H1 (cell line): ENCODE data around the gene PPARA. TPM values are rescaled to one million over a fixed set of nuclear protein-coding genes. Genes with fewer than 3 reads are reported as not detected.

Source experiments
- CTCF ChIA-PET: fragments of 300-600 bp; sonication (Branson Sonifier 250); formaldehyde crosslinking; loops from one replicate; lab custom pipeline; 2021; ENCODE audit not compliant: partially characterized antibody; lab: Charles Lee
- POLR2A ChIA-PET: fragments of 300-600 bp; sonication (Branson Sonifier 250); formaldehyde crosslinking; loops from one replicate; lab custom pipeline; 2021; ENCODE audit warnings: inconsistent platforms; ENCODE audit not compliant: partially characterized antibody; lab: Charles Lee
- DNase-seq, 2 experiments: peaks; one replicate each; pipeline versions ENCODE4 v3.0.0 to v3.0.0-alpha.2; 2010 to 2022; ENCODE audit warnings: low spot score in 2 of 2, low read depth in 1 of 2, mixed read lengths in 1 of 2
- FAIRE-seq: peaks from 2 replicates; lab custom pipeline; 2011; peaks lifted over from hg19 to GRCh38; lab: Jason Lieb, UNC
- H2AFZ ChIP-seq: 2 replicates; pipeline ENCODE4 v1.8.1; 2012; ENCODE audit warnings: low read length, inconsistent platforms
- H2AK5ac ChIP-seq: 2 replicates; pipeline ENCODE4 v1.6.1; 2013; ENCODE audit warnings: low read depth, low read length
- H2BK120ac ChIP-seq: replicated peaks from 2 replicates; pipeline ENCODE3; 2013; ENCODE audit warnings: low read depth, low read length, inconsistent platforms
- H2BK12ac ChIP-seq: 2 replicates; pipeline ENCODE4 v1.6.1; 2013; ENCODE audit warnings: low read depth, low read length
- H2BK15ac ChIP-seq: 2 replicates; pipeline ENCODE4 v1.6.1; 2013; ENCODE audit warnings: low read length
- H2BK20ac ChIP-seq: 2 replicates; pipeline ENCODE4 v1.6.1; 2013; ENCODE audit warnings: low read length
- H2BK5ac ChIP-seq: 2 replicates; pipeline ENCODE4 v1.6.1; 2013; ENCODE audit warnings: low read depth, low read length
- H3K14ac ChIP-seq: 2 replicates; pipeline ENCODE4 v1.6.1; 2013; ENCODE audit warnings: inconsistent platforms; ENCODE audit not compliant: insufficient read length
- H3K18ac ChIP-seq: 2 replicates; pipeline ENCODE4 v1.6.1; 2013; ENCODE audit warnings: low read length; ENCODE audit errors: extremely low read depth
- H3K23ac ChIP-seq: 2 replicates; pipeline ENCODE4 v1.6.1; 2013; ENCODE audit warnings: inconsistent platforms; ENCODE audit not compliant: insufficient read length
- H3K23me2 ChIP-seq: 2 replicates; pipeline ENCODE4 v1.6.1; 2013; ENCODE audit warnings: low read depth, low read length
- H3K27ac ChIP-seq: 2 replicates; pipeline ENCODE4 v1.6.1; 2011; ENCODE audit warnings: low read depth, low read length, inconsistent platforms
- H3K27me3 ChIP-seq, 4 experiments: replicated peaks in 1 of 4; 1 replicate in 1 of 4; 2 replicates in 3 of 4; pipeline versions ENCODE4 v1.6.1 to v1.8.1; 2011 to 2013; ENCODE audit warnings: low read length in 3 of 4, mild to moderate bottlenecking in 3 of 4, inconsistent platforms in 2 of 4, mixed read lengths in 2 of 4, moderate library complexity in 1 of 4; ENCODE audit not compliant: control insufficient read depth in 3 of 4, insufficient read depth in 3 of 4; ENCODE audit errors: extremely low read depth in 1 of 4
- H3K36me3 ChIP-seq, 4 experiments: 2 replicates each; pipeline versions ENCODE4 v1.6.1 to v1.8.1; 2011 to 2013; ENCODE audit warnings: mild to moderate bottlenecking in 4 of 4, low read length in 3 of 4, moderate library complexity in 2 of 4, control low read depth in 1 of 4, inconsistent platforms in 1 of 4; ENCODE audit not compliant: insufficient read depth in 4 of 4, control insufficient read depth in 2 of 4
- H3K4ac ChIP-seq: replicated peaks from 2 replicates; pipeline ENCODE3; 2013; ENCODE audit warnings: low read length, low read depth, mixed read lengths, inconsistent platforms; ENCODE audit not compliant: insufficient read length
- H3K4me1 ChIP-seq, 4 experiments: replicated peaks in 1 of 4; 1 replicate in 1 of 4; 2 replicates in 3 of 4; pipeline versions ENCODE4 v1.6.1 to v1.8.1; 2011 to 2013; ENCODE audit warnings: low read length in 3 of 4, inconsistent platforms in 2 of 4, mixed read lengths in 1 of 4; ENCODE audit not compliant: insufficient read depth in 4 of 4, control insufficient read depth in 3 of 4
- H3K4me2 ChIP-seq, 2 experiments: 2 replicates each; pipeline versions ENCODE4 v1.6.1 to v1.8.1; 2011 to 2013; ENCODE audit warnings: low read depth in 2 of 2, low read length in 2 of 2, control low read depth in 1 of 2, inconsistent platforms in 1 of 2, mild to moderate bottlenecking in 1 of 2; ENCODE audit not compliant: insufficient read depth in 1 of 2
- H3K4me3 ChIP-seq, 4 experiments: fragments of 200-600, 300-600 bp in 1 of 4; sonication (generic), shearing (Covaris generic), sonication (Bioruptor Twin) in 1 of 4; 2 replicates each; pipeline versions ENCODE4 v1.5.1 to v1.8.1; 2011 to 2016; ENCODE audit warnings: low read length in 4 of 4, low read depth in 3 of 4, control low read depth in 2 of 4, inconsistent platforms in 2 of 4, mild to moderate bottlenecking in 2 of 4, mixed read lengths in 1 of 4, moderate library complexity in 1 of 4; ENCODE audit not compliant: insufficient read depth in 2 of 4; ENCODE audit errors: extremely low read depth in 1 of 4
- H3K56ac ChIP-seq: replicated peaks from 2 replicates; pipeline ENCODE3; 2013; ENCODE audit warnings: low read depth, mild to moderate bottlenecking, mixed read lengths, low read length, inconsistent platforms; ENCODE audit not compliant: insufficient read length
- H3K79me1 ChIP-seq: 2 replicates; pipeline ENCODE4 v1.6.1; 2013; ENCODE audit warnings: low read depth, low read length, control low read depth
- H3K79me2 ChIP-seq, 2 experiments: 2 replicates each; pipeline versions ENCODE4 v1.6.1 to v1.8.1; 2012 to 2013; ENCODE audit warnings: low read length in 2 of 2, mild to moderate bottlenecking in 2 of 2, inconsistent platforms in 1 of 2; ENCODE audit not compliant: insufficient read depth in 2 of 2, control insufficient read depth in 1 of 2
- H3K9ac ChIP-seq, 4 experiments: replicated peaks in 1 of 4; 1 replicate in 1 of 4; 2 replicates in 3 of 4; pipeline versions ENCODE4 v1.6.1 to v1.8.1; 2011 to 2013; ENCODE audit warnings: low read depth in 3 of 4, low read length in 3 of 4, control low read depth in 2 of 4, mild to moderate bottlenecking in 2 of 4, moderate library complexity in 2 of 4, inconsistent platforms in 1 of 4; ENCODE audit errors: extremely low read depth in 1 of 4
- H3K9me3 ChIP-seq, 2 experiments: 2 replicates each; pipeline versions ENCODE4 v1.6.1 to v1.8.1; 2012 to 2013; ENCODE audit warnings: mild to moderate bottlenecking in 2 of 2, moderate library complexity in 2 of 2, control low read depth in 1 of 2, inconsistent platforms in 1 of 2, low read depth in 1 of 2, low read length in 1 of 2, mixed read lengths in 1 of 2; ENCODE audit not compliant: insufficient read depth in 2 of 2
- H4K20me1 ChIP-seq, 2 experiments: replicated peaks in 1 of 2; 2 replicates each; pipeline versions ENCODE3 to v1.8.1; 2011 to 2013; ENCODE audit warnings: inconsistent platforms in 2 of 2, low read length in 2 of 2, mild to moderate bottlenecking in 1 of 2; ENCODE audit not compliant: insufficient read depth in 2 of 2, control insufficient read depth in 1 of 2
- H4K5ac ChIP-seq: 2 replicates; pipeline ENCODE4 v1.6.1; 2013; ENCODE audit warnings: low read length, low read depth, mixed read lengths, inconsistent platforms; ENCODE audit not compliant: insufficient read length
- H4K8ac ChIP-seq: 2 replicates; pipeline ENCODE4 v1.8.0; 2013; ENCODE audit warnings: mild to moderate bottlenecking, moderate library complexity, low read length, inconsistent platforms; ENCODE audit not compliant: insufficient read depth; ENCODE audit errors: extremely low read depth
- H4K91ac ChIP-seq: replicated peaks from 2 replicates; pipeline ENCODE3; 2013; ENCODE audit warnings: low read length, mixed read lengths, inconsistent platforms; ENCODE audit not compliant: insufficient read length
- WGBS, 2 experiments: shearing (Covaris generic) in 1 of 2; methylation state at CpG; one replicate each; pipeline versions ENCODE4 v1.1.6 to v1.1.7; 2013 to 2015; ENCODE audit warnings: low lambda C conversion rate in 2 of 2, mixed read lengths in 2 of 2, inconsistent platforms in 1 of 2, low coverage in 1 of 2, missing lambda C conversion rate in 1 of 2; ENCODE audit not compliant: insufficient replicate concordance in 2 of 2, insufficient coverage in 1 of 2, insufficient read length in 1 of 2; ENCODE audit errors: extremely low coverage in 1 of 2, missing lambda C conversion rate in 1 of 2; 5-methylcytosine and 5-hydroxymethylcytosine counted together
- polyA plus RNA-seq, 7 experiments: library from polyadenylated mRNA; depleted of rRNA in 3 of 7; stranded (reverse) in 5 of 7; unstranded in 2 of 7; fragments of >200 nt in 5 of 7; fragments of 200-250 nt in 2 of 7; gene quantifications; 1 replicate in 5 of 7; 2 replicates in 1 of 7; 4 replicates in 1 of 7; pipeline versions ENCODE4 v1.2.1 to v1.2.3, GENCODE V29; 2011 to 2013; ENCODE audit warnings: missing spikeins in 2 of 7, mixed read lengths in 2 of 7
- total RNA-seq: library from RNA; stranded (reverse); fragmentation: NEBNext Ultra II Directional; extraction: Animal tissue kit (Norgen Biotek cat#: 25700); gene quantifications from 2 replicates; pipeline ENCODE4 v1.2.1, GENCODE V29; 2021
- TF ChIP-seq, protein P1 (sequence below): IDR thresholded peaks from 2 replicates; pipeline ENCODE4 v1.6.1; 2012; ENCODE audit warnings: inconsistent platforms

PPARA gene
- total and polyA plus RNA-seq, 2 of the 8 experiments (the other 6 are each of a cell fraction or from before 2014, with no cell fraction given): 3.1 to 8.2 TPM

DNA sequence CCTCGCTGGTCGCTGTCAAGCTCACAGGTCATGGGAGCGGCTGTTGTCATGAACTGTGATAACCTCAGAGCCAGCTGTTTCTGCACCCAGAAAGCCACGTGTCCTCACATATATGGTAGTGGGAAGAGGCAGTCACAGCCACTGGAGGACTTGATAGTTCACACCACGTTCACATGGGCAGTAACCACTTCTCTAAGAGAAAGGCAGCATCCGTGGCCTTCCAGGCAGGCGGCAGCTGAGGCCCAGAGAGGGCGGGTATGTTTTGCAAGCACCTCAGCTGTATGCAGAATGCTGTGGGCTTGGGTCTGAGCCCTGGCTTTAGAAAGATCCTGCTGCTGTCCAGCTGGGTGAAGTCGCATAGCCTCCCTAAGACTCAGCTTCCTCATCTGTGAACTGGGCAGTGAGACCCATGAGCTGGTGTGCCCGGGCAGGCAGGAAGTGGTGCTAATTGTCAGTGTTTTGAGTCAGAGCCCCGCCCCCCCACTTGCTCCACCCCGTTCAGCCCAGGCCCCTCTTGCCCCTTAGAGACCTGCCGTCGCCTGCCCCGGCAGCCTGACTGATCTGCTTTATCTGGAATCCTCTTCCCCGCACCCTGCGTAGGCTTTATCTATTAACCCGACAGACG is 130.8 kb downstream of the PPARA start:
- Histone ChIP-seq H3K23ac (no peak overlapping the region), H2BK12ac (no peak overlapping the region), H4K91ac (no peak overlapping the region), H3K36me3 (peaks cover 3 to 15% (median 7%) of the 10 kb centered on the region in 4 experiments; a peak in 6 of 8 replicates), H3K18ac (no peak overlapping the region), H2AFZ (no peak overlapping the region), H2BK15ac (no peak overlapping the region), H3K27ac (no peak overlapping the region), H3K27me3 (no peaks in the 10 kb centered on the region), H3K4ac (no peak overlapping the region), H3K4me3 (no peak overlapping the region), H3K4me1 (no peaks in the 10 kb centered on the region), H3K79me1 (no peaks in the 10 kb centered on the region), H3K14ac (no peak overlapping the region), H2AK5ac (no peak overlapping the region), H3K79me2 (no peaks in the 10 kb centered on the region), H4K20me1 (peaks cover 0 to 3% of the 10 kb centered on the region in 2 experiments), H2BK20ac (no peak overlapping the region), H3K9ac (no peak overlapping the region), H3K23me2 (no peaks in the 10 kb centered on the region), H3K4me2 (no peak overlapping the region), H2BK120ac (no peak overlapping the region), H2BK5ac (no peak overlapping the region), H4K5ac (no peak overlapping the region), H4K8ac (no peak overlapping the region), H3K9me3 (no peaks in the 10 kb centered on the region), H3K56ac (no peak overlapping the region)
- TF ChIP-seq, protein P1, sequence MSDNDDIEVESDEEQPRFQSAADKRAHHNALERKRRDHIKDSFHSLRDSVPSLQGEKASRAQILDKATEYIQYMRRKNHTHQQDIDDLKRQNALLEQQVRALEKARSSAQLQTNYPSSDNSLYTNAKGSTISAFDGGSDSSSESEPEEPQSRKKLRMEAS: no peak
- DNase-seq: no peak
- POLR2A ChIA-PET: interaction anchor here (2.4 kb wide), 1 partner anchor 11 kb away, joined by 13 read pairs; no protein-coding TSS in a partner anchor
- FAIRE-seq: no peak
- CTCF ChIA-PET: interaction anchor here (0.5 to 2.7 kb wide), 4 partner anchors 12 to 265 kb away, joined by 3 to 11 read pairs (median 3); no protein-coding TSS in a partner anchor
- 90% methylated on average over 19 of the region's 19 CpGs; no CpG with 5 or more reads in 1 of the 2 experiments for WGBS, 2 experiments
